Testis (tissue), 3 donors: ENCODE results near the gene HORMAD2. TPM values are rescaled to one million over a fixed set of nuclear protein-coding genes. Genes with fewer than 3 reads are reported as not detected.

ENCODE experiments used
- DNase-seq: peaks from one replicate; pipeline ENCODE4 v3.0.0-alpha.2; 2019
- H3K27ac ChIP-seq, 2 donors: fragments of 200-600 bp; sonication (generic); one replicate each; pipeline ENCODE4 v1.5.1; 2019
- H3K27me3 ChIP-seq: fragments of 200-600 bp; sonication (generic); one replicate; pipeline ENCODE4 v1.5.1; 2019
- H3K36me3 ChIP-seq: fragments of 200-600 bp; sonication (generic); one replicate; pipeline ENCODE4 v1.5.1; 2017; ENCODE audit warnings: low read depth; ENCODE audit errors: missing control alignments
- H3K4me1 ChIP-seq: fragments of 200-600 bp; sonication (generic); one replicate; pipeline ENCODE4 v1.5.1; 2019
- H3K4me3 ChIP-seq, 2 donors: fragments of 200-600 bp; sonication (generic); one replicate each; pipeline ENCODE4 v1.5.1; 2017 to 2019
- H3K9me3 ChIP-seq: fragments of 200-600 bp; sonication (generic); one replicate; pipeline ENCODE4 v1.5.1; 2017
- CTCF ChIP-seq, 3 experiments: fragments of 450-650 bp in 2 of 3; fragments of 200-600 bp in 1 of 3; sonication (generic) in 1 of 3; IDR thresholded peaks; one replicate each; pipeline ENCODE4 v1.5.1; 2016 to 2019; ENCODE audit warnings: antibody characterized with exemption in 3 of 3, mild to moderate bottlenecking in 2 of 3, moderate library complexity in 1 of 3
- POLR2A ChIP-seq: fragments of 450-650 bp; IDR thresholded peaks from one replicate; pipeline ENCODE4 v1.6.1; 2017; ENCODE audit warnings: antibody characterized with exemption, mild to moderate bottlenecking, moderate library complexity
- WGBS, 2 donors: methylation state at CpG; one replicate each; pipeline ENCODE4 v1.1.5; 2018; 5-methylcytosine and 5-hydroxymethylcytosine counted together
- intact Hi-C: fragments of 100-400 bp; cut with DNase I; formaldehyde crosslinking; loops from one replicate; pipeline ENCODE4 v1.15.1; 2023; ENCODE audit warnings: low total_unique reads
- polyA plus RNA-seq: library from polyadenylated mRNA; stranded (reverse); fragments of 350-450 nt; fragmentation: Illumina TruSeq; extraction: RNeasy Lipid Tissue Mini Kit (QIAGEN cat#74804); gene quantifications from one replicate; pipeline ENCODE4 v1.2.3, GENCODE V29; 2014; ENCODE audit warnings: low read depth, low replicate concordance; ENCODE audit not compliant: insufficient read depth
- total RNA-seq, 2 donors: library from RNA; depleted of rRNA; stranded (reverse); fragments of >200 nt; gene quantifications; one replicate each; pipeline ENCODE4 v1.2.3, GENCODE V29; 2016

Gene HORMAD2
- total and polyA plus RNA-seq, 3 donors from 2014 or later: 14.7 to 45.2 (median 24.2) TPM

- Histone ChIP-seq H3K36me3 (no peaks in the 10 kb centered on the region), H3K27ac (no peak overlapping the region), H3K27me3 (peaks cover 4% of the 10 kb centered on the region), H3K9me3 (no peaks in the 10 kb centered on the region), H3K4me3 (no peak overlapping the region), H3K4me1 (no peaks in the 10 kb centered on the region)
- TF ChIP-seq POLR2A (no peak), CTCF (IDR thresholded peaks at IDR 0.05) (no peak)
- no peak for DNase-seq
- intact Hi-C loops: no loop called here
These were observed 25.2 kb downstream of the HORMAD2 start for GRCh38 chr22:30105483-30105882.

DNA sequence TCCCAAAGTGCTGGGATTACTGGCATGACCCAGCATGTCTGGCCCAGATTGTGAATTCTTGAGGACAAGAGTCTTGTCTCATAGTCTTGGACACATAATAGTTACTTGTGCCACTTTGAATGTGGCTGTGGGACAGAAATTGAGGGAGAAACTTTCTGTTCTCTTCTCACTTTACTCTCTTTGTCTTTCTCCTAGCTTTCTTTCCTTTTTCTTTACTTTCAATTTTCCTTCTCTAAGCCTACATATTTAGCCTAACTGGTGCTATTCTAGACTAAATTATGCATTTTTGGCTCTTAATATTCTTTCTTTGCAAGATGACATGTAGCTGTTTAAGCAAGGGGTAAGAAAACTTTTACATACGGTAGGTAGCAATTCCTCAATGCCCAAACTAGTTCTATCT, 33.2 kb downstream of the HORMAD2 start:
- Histone ChIP-seq H3K4me3 (no peak overlapping the region), H3K36me3 (no peaks in the 10 kb centered on the region), H3K27ac (no peak overlapping the region), H3K4me1 (no peaks in the 10 kb centered on the region), H3K9me3 (no peaks in the 10 kb centered on the region), H3K27me3 (no peaks in the 10 kb centered on the region)
- DNase-seq: no peak
- TF ChIP-seq CTCF (IDR thresholded peaks at IDR 0.05): no peak
- no peak for TF ChIP-seq POLR2A
- intact Hi-C loops: no loop called here
- 74 to 83% methylated on average over 1 of the region's 1 CpG for WGBS, 2 donors

- 73 to 78% methylated on average over 1 of the region's 1 CpG for WGBS, 2 donors
- no peak overlapping the region for H3K27ac ChIP-seq
- H3K4me3 ChIP-seq: no peak overlapping the region
- intact Hi-C loops: no loop called here
- H3K9me3 ChIP-seq: no peaks in the 10 kb centered on the region
- TF ChIP-seq CTCF (IDR thresholded peaks at IDR 0.05) (no peak), POLR2A (no peak)
- H3K27me3 ChIP-seq: no peaks in the 10 kb centered on the region
- H3K4me1 ChIP-seq: no peaks in the 10 kb centered on the region
- H3K36me3 ChIP-seq: no peaks in the 10 kb centered on the region
- DNase-seq: no peak
These were observed 34.1 kb downstream of the HORMAD2 start for GRCh38 chr22:30114361-30114760.

DNA sequence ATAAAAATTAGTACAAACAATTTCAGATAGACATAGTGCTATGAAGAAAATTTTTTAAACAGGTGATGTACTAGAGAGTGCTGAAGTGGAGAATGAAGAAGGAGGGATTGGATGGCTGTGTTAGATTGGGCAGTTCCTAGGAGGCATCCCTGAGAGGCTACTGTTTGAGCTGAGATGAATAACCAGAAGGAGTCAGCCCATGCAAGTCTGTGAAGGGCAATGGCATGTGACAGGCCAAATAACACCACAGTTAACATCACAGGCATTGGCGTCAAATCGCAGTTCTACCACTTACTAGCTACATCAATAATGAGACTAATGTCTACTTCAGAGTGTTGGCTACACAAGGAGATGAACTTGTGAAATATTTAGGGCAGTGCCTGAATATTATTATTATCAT, 35.4 kb downstream of the HORMAD2 start:
- DNase-seq: no peak
- Histone ChIP-seq H3K36me3 (no peaks in the 10 kb centered on the region), H3K9me3 (no peaks in the 10 kb centered on the region), H3K27ac (no peak overlapping the region), H3K4me1 (no peaks in the 10 kb centered on the region), H3K27me3 (no peaks in the 10 kb centered on the region), H3K4me3 (no peak overlapping the region)
- intact Hi-C loops: no loop called here
- WGBS, 2 donors: 87 to 98% methylated on average over 2 of the region's 2 CpGs
- TF ChIP-seq POLR2A: no peak
- TF ChIP-seq CTCF (IDR thresholded peaks at IDR 0.05): no peak

DNA sequence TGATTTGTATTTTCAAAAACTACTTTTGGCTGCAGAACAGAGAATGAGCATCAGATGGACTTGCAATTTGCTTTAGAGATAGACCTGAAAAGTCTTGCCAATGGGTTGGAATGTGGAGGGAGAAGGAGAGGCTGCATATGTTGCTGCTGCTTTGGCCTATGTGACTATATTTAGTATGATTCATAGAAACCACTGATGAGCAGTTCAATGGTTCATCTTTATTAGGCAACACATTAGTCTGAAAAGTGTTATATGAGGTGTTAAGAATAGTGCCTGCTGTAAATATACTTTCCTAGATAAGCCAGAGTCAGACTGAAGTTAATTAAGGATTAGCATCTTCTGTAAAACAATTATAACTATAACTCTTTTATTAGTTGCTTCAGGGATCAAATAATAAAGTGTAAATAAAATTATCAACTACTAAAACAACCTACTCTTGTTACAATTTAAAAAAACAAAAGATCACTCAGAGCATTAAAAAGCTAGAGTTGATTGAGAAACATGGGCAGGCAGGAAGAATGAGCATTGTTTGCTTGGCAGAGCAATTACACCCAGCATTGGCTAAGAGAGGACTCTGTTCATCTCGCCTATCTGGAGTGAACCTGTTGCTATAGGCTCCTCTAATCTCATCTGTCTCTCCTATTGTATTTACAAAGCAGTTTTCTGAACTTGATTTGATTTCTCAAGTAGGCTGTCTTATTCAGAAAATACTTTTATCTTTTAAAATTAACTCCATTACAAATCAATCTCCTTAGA, 36.3 kb downstream of the HORMAD2 start:
- Histone ChIP-seq H3K36me3 (no peaks in the 10 kb centered on the region), H3K27me3 (no peaks in the 10 kb centered on the region), H3K9me3 (no peaks in the 10 kb centered on the region), H3K4me3 (no peak overlapping the region), H3K27ac (no peak overlapping the region), H3K4me1 (no peaks in the 10 kb centered on the region)
- TF ChIP-seq POLR2A (no peak), CTCF (IDR thresholded peaks at IDR 0.05) (no peak)
- intact Hi-C loops: no loop called here
- no peak for DNase-seq
- 68 to 74% methylated on average over 1 of the region's 1 CpG for WGBS, 2 donors
